KG1 (cell line): ENCODE results near the gene LCN1.
"Not testable (repeated sequence)": the region's sequence is repeated elsewhere in the genome, so short reads cannot be mapped to it uniquely, and the experiment has no call there.

Experiments used
- DNase-seq: peaks from one replicate; lab custom pipeline; 2025; lab: John Stamatoyannopoulos, UW

LCN1 gene

DNA sequence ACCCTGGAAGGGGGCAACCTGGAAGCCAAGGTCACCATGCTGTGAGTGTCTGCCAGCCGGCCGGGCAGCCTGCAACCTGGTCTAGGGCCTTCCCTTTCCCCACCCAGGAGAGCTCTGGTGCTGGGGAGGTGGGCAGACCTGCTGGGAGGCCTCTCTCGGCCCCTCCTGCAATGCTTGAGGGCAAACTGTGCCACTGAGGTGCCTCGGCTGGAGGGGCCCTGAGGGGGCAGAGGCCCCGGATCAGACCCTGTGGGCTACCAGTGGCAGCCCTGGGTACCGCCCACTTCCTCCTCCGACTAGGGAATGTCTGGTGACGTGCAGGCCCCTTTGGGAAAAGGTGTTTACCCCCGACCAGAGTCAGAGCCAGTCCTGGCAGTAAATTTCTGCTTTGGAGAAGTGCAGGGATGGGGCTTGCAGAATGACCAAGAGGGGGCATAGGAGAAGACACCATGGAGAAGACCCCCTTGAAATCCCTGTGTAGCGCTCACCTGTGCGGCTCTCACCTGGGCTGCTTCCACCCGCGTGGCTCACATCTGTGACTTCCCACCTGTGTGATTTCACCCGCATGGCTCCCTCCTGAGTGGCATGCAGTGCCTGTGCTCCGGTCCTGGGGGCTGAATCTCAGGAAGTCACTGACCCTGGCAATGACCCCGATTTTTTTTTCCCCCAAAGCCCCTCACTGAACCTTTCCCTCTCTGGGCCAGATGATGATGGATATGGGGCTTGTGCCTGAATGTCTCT is 1.1 kb downstream of the LCN1 start:
- no peak for DNase-seq

DNA sequence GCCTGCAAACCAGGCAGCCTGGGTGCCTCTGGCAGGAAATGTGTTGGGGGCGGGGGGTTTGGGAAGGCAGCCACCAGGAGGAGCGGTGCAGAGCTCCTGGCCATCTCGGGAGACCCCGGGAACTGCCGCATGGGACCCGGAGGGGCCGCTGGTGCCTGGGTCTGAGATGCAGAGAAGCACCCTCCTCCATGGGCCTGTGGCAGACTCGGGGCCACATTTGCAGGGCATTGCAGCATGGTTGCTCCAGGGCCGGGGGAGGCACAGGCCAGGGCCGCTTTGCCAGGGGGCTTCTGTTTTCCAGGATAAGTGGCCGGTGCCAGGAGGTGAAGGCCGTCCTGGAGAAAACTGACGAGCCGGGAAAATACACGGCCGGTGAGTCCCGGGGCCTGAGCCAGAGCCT is 1.7 kb downstream of the LCN1 start:
- no peak for DNase-seq

DNA sequence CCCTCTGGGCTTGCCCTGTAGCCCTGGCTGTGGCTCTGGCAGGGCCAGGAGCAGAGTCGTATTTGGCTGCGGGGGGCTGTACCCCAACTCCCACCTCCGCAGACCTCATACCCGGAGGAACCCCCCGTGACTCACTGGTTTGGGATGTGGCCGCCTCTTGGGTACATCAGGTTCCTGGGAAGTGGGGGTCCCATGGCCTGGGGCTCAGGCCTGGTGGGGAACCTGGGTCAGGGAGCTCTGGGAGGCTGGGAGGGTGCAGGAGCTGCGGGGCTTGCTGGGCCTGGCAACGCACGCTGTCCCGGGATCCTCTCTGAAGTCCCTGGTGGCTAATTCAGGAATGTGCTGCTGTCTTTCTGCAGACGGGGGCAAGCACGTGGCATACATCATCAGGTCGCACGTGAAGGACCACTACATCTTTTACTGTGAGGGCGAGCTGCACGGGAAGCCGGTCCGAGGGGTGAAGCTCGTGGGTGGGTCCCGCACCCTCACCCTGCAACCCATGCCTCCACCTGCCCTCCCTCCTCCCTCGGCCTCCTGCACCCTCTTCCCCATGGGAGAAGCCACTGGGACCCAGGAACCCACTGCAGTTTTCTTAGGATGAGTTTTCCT is 2.4 kb downstream of the LCN1 start:
- DNase-seq: no peak

DNA sequence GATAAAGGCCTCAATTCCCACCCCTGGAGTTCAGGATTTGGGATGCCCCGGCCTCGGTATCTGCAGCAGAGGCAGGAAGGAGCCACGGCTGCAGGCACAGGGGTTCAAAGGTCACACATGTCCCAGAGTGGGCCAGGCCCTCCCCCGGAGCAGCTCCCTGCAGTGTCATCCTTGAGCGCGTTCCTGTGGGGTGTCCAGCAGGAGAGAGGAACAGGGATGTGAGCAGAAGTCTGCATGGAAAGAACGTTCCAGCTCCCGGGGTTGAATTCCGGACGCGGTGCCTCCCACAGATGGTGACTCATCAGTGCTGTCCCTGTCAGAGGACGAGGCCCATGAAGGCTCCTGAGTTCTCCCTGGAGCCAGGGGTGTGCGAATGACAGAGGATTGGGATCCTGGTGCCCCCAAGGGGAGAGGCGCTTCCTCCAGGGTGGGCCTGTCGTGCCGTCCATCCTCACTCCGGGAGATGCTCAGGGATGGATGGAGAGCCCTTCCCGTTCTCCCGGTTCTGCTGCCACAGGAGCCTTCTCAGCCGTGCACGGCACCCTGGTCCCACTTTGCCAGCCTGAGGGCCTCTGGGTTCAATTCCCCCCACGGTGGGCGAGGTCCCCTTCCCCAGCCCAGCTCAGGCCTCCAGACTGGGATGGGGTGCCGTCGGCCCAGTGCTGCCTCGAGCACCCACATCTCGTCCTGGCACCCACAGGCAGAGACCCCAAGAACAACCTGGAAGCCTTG is 3.1 kb downstream of the LCN1 start:
- no peak for DNase-seq

DNA sequence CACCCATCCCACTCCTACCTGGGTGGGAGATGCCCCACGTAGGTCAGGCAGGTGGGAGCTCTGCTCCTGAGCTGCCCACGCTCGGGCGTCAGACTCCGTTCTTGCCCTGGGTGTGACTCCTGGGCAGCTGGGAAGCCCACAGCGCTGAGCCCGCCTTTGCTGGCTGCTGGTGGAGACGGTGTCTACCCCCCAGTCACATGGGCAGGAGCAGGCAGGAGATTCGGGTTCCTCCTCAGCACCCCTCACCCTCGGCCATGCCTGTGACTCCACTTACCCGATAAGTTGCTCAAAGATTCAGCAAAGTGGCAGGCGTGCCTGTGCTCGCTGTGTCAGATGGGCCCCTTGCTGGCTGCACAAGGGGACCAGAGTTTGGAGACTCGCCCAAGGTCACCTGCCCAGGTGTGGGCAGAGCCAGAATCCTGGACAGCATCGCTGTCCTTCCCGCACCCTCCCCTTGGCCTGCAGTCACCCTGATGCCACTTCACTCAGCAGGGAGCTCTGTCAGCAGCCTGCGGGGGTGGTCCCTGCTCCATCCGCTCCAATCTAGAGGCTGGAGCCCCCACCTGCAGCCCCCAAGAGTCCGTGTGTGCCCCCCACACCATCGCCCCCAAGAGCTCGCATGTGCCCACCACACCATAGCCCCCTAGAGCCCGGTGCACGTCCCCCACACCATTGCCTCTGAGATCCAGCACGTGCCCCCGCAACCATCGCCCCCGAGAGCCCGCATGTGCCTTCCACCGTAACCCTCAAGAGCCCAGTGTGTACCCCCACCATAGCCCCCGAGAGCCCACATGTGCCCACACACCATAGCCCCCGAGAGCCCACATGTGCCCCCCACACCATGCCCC is 4.2 kb downstream of the LCN1 start:
- no peak for DNase-seq

DNA sequence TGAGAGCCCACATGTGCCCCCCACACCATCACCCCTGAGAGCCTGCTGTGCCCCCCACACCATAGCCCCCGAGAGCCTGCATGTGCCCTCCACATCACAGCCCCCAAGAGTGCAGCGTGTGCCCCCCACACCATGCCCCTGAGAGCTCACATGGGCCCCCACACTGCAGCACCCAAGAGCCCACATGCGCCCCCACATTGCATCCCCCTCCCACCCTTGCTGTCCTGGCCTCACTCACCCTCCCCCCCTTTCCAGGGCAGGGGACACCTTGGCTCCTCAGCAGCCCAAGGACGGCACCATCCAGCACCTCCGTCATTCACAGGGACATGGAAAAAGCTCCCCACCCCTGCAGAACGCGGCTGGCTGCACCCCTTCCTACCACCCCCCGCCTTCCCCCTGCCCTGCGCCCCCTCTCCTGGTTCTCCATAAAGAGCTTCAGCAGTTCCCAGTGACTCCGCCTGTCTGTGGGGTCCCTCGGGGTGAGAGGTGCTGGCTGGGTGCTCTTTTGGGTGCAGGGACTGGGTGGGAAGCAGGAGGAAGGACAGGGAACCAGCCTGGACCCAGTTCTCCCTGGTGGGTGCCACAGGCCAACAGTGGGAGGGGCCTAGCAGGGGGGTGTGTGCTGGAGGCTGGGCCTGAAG is 5.0 kb downstream of the LCN1 start:
- DNase-seq: no peak

DNA sequence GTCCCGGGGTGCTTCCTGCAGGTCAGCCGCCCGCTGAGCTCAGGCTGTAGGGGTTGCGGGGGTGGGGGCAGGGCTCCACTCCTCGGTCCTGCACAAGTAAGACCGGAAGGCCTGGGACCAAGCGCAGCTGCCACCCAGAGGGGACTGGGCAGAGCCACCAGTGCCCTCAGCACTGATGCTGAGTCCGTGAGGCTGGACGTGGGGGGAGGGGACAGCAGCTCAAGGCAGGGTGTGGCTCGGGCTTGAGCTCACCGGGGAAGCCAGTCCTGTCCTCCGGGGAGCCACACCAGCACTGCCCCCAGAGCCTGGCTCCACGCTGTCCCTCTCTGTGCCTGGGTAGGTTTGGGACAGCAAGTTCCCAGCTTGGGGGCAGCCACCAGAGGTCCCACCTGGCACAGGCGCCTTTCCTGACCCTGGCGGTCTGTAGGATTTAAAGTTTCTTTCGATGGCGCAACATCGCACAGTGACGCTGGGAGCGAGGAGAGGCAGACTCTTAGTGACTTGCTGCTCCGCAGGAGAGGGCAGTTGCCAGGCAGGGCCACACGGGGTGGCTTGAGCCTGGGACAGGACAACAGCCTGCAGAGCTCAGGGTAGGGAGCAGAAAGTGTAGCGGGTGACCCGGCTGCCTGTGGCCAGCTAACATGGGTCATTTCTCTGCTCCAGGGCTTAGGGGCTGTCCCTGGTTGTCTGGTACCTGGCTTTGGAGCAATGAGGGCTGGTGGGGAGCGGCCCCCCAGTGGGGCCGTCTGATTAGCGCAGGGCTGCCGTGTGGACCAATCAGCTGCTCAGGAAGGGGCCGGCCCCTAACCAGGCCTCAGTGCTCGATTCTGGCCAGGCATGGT is 5.7 kb downstream of the LCN1 start:
- no peak for DNase-seq

DNA sequence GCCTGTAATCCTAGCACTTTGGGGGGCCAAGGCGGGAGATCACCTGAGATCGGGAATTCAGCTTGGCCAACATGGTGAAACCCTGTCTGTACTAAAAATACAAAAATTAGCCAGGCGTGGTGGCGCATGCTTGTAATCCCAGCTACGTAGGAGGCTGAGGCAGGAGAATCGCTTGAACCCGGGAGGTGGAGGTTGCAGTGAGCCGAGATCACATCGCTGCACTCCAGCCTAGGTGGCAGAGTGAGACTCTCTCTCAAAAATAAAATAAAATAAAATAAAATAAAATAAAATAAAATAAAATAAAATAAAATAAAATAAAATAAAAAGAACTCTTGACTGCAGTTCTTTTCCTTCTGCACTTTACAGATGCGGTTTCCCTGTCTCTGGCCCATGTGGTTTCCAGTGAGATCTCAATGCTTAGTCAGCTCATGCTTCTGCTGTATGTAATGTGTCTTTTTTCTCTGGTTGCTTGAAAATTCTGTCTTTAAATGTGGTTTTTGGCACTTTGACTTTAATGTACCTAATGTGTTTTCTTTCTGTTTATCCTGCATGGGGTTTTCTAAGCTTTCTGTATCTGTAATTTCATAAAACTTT is 7.7 kb downstream of the LCN1 start:
- DNase-seq: not testable (repeated sequence)

DNA sequence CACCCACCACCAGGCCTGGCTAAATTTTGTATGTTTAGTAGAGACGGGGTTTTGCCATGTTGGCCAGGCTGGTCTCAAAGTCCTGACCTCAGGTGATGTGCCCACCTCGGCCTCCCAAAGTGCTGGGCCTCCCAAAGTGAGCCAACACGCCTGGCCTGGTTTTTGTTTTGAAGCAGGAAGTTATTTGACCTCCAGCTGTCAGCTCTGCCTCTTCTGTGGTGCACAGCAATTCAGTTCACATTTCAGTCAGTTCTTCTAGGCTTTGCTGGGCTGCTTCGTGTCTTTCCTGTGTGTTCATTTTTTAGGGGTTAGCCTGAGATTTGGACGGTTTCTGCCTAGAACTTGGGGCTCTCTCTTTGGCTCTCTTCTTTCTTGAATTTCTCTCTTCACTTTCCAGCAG is 8.9 kb downstream of the LCN1 start:
- no peak for DNase-seq

DNA sequence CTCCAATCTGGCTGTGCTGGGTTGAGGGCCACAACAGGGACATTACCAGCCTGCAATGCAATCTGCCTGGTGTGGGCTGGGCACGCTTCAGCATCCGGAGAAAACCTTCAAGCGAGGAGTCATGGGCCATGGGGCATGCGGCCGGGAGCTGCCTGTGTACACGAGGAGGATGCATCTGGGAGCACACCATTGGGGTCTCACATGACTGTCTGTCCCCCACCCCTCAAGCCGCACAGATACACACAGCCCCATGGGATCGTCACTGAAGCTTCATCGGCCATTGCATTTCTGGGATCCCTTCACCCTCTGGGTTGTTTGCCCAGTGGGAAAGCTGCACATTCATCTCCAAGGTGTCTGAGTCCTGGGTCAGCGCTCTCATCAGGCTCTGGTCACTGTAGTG is 9.9 kb downstream of the LCN1 start:
- DNase-seq: no peak

DNA sequence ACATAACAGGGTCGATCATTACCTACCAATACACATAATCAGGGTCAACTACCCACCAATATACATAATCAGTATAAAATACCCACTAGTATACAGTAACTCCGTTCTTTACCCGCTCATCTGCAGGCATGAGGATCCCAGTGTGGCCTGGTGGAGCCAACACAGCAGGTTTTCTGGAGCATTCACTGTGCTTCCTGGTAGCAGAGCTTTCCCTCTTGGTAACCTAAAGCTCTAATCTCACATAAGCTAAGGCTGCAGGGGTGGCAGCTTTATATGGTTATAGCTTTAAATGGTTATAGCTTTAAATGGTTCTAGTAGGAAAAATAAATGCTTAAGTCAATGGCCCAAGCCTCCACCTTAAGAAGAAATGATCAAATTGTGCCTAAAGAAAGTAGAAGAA is 11.9 kb downstream of the LCN1 start:
- no peak for DNase-seq

DNA sequence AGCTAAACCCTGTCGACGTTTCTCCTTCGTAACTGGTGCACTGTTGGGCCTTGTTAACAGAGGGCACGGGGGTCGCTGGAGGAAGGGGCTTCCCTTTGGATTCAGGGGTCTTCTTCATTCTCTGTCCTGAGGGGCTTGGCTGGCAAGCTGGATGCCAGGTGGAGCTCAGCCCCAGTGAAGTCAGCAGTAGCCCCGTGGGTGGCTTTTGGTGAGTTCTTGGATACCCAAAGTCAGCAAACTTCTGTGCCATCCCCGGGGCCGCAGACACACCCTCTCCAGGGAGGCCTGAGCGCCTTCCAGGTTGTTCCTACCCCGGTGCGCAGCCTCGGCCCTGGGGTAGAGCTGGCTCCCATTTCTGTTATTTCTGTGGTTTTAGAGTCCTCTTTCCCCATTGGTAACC is 12.4 kb downstream of the LCN1 start:
- no peak for DNase-seq

DNA sequence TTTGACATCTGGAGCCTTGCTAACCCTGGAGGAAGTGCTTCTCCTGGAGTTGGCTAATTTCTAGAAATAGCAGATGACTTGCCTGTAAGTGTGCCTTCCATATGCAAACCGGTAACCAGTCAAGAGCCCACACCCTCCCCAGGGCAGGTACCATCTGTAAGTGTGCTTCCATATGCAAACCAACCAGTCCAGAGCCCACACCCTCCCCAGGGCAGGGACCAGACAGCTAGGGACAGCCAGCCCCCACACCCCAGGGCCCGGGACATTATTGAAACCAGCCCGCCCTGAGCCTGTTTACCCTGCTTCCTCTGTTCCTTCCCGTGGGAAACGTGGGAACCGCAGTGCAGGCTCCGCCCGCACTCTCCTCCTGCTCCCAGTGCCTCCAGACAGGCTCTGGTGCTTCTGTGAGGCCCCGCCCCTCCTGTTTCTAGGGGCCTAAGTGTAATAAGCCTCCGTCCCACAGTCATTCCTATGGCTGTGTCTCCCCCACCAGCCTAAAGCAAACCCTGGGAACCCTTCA is 13.0 kb downstream of the LCN1 start:
- not testable (repeated sequence) for DNase-seq

DNA sequence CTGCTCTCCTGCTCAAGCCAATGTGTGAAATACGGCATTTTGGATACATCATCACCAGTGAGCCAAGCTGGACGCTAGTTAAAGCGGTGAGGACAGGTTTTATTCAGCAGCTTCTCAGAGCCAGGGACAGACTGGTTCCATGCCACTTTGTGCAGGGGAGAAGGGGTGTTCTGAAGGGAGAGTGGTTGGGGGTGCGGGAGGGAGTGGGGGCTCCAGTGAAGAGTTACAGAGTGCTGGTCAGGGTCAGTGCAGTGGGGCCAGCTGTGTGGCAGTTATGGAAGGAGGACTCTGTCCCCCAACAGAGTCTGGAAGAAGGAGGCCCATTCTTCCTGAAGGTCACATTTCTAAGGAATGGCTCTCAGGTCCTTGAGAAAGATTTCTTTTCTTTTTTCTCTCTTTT is 13.6 kb downstream of the LCN1 start:
- not testable (repeated sequence) for DNase-seq

DNA sequence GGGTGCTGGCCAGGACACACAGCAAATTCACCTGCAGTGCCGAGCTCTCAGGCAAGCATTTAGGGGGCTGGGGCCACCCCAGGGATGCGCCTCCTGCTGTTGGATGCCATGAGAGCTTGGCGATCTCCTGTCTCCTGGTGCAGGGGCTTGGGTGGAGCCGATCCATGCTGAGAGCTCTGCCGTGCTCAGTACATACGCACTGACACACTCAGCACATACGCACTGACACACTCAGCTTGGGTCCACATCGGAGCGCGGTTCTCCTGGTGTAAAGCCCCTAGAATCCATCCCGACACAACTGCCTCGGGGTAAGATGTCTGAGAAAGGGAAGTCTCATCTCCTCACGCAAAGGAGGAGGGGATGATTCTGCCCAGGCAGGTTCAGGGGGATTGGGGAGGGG is 14.4 kb downstream of the LCN1 start:
- not testable (repeated sequence) for DNase-seq

DNA sequence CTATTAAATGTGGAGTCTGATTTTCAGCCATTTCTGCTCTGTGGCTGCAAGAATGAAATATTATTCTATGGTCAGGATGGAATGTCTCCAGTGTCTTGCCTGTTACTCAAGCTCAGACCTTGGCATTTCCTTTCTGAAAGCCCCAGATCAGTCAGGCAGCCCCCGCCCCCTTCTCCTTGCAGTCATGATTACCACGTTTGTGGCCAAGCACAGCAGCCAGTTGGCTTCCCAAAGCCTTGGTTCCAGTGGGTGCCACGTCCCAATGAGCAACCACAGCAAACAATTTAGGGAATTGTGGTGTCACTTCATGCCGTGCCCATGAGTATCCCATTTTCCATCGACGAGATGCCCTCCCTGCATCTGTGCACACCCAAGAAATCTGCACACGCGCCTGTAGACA is 15.0 kb downstream of the LCN1 start:
- no peak for DNase-seq

DNA sequence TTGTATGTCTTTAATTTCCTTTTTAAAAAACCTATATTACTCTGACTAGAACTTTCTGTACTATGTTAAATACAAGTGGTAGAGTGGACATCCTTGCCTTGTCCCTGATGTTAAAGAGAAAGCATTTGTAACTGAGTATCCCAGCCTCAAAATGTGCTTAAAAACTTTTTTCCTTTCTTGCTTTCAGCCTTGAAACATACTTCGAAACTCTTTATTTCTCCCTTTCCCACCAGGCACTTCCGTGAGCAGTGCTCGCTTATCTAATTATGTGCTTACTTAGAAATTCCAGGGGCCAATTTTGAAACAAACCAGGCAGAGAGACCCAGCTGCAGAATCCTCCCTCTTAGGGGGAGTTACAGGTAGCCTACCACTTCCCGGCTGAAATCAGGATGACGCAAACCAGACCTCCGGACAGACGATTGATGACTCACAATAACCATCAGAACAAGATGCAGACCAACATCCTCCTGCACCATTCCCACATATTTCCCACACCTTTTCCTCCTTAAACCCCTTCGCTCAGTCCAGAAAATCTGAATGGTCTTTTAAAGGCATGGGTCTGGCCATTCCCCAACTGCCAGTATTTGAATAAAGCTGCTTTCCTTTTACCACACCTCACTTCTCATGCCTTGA is 22.1 kb downstream of the LCN1 start:
- DNase-seq: not testable (repeated sequence)

DNA sequence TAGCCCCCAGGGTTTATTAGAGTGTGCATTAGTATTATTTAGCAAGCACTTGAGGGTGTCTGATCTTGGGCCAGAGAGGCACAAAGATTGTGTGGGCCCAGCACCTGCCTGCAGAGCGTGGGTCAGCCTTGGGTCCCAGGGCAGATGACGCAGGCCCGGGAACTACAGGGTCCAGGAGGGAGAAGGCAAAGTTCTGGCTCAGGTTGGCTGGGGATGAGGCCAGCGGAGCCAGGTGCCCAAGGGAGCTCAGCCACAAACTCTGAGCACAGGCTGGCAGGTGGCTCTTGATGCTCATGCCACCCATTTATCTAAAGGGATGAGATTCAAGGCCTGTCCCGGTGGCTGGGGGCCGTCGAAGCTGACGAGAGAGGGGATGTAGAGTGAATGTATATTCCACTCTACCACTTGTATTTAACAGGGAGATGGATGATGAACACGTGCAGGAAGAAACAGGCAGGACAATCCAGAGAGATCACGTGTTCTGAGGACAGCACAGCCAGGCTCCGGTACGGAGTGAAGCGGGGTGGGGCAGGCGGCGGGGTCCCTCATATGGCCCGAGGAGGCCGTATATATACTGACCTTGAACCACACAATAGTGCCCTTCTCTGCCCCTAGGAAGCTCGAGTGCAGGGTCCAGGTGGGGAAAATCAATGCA is 23.9 kb downstream of the LCN1 start:
- no peak for DNase-seq

DNA sequence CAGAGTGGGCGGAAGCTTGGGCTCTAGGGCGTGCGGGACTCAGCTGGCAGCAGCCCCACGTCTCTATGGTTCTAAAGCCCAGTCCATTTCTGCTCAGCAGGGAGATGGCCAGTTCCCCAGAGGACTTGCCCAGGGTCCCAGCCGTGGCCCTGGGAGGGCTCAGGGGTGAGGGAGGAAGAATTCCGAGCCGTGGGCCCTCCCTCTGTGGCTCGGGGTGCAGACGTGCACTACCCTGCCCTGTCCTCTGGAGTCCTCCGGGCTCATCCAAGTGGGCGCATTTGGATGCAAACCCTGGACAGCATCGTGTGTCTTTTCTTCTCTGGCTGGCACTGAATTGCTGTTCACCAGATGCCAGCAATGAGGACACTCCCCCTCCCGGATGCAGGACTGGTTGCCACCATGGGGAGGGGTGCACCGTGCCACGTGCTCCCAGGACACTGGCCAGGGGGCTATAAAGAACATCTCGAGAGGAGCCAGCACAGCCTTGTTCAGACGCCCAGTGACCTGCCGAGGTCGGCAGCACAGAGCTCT is 24.5 kb downstream of the LCN1 start, which contains the start of gene OBP2A:
Gene OBP2A, plus strand, starts transcription at position 481 of the 531 bp plus-strand sequence. CDS start 55 bp downstream, outside the sequence.
- not testable (repeated sequence) for DNase-seq
